ENCODE data around the gene PDE3A.

DNA sequence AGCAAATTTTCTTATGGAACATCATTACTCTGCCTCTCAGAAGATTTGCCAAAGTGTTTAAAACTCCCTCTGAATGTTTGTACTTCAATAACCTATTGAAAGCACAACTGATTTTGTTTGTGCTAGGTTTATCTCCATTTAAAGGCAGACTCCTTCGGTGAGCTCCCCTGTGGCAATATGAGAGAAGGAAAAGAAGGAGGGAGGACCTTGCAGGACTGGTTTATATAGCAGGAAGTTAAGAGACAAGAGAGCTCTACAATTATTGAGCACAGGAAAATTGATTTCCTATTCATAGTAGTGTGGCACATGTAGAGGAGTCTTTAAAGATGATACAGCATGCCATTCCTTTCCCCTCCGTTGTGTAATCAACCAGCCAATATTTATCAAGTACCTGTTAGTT is 75.5 kb downstream of the PDE3A start:
- TF ChIP-seq, protein P1, sequence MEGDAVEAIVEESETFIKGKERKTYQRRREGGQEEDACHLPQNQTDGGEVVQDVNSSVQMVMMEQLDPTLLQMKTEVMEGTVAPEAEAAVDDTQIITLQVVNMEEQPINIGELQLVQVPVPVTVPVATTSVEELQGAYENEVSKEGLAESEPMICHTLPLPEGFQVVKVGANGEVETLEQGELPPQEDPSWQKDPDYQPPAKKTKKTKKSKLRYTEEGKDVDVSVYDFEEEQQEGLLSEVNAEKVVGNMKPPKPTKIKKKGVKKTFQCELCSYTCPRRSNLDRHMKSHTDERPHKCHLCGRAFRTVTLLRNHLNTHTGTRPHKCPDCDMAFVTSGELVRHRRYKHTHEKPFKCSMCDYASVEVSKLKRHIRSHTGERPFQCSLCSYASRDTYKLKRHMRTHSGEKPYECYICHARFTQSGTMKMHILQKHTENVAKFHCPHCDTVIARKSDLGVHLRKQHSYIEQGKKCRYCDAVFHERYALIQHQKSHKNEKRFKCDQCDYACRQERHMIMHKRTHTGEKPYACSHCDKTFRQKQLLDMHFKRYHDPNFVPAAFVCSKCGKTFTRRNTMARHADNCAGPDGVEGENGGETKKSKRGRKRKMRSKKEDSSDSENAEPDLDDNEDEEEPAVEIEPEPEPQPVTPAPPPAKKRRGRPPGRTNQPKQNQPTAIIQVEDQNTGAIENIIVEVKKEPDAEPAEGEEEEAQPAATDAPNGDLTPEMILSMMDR (conservative IDR thresholded peaks at IDR 0.05; ENCODE audit: low read length): no peak
- no peak for TF ChIP-seq EZH2phosphoT487 (IDR thresholded peaks at IDR 0.05; ENCODE audit: borderline replicate concordance, low read depth, low read length)
